HepG2 (cell line): ENCODE measurements around the gene NOTUM. TPM values are rescaled to one million over a fixed set of nuclear protein-coding genes. Genes with fewer than 3 reads are reported as not detected.
A peak's percentile ranks its signal among the peaks of the same experiment; 100 is the strongest.

Experiments
- ATF2 ChIP-seq: sonication (generic); formaldehyde crosslinking; IDR thresholded peaks from 2 replicates; pipeline ENCODE4 v1.4.0; 2020; ENCODE audit warnings: missing genetic modification reagents
- CEBPZ ChIP-seq: IDR thresholded peaks from 2 replicates; pipeline ENCODE4 v1.6.1; 2012; ENCODE audit warnings: low read length, improper control_type of control experiment
- ELF4 ChIP-seq: sonication (generic); formaldehyde crosslinking; IDR thresholded peaks from 2 replicates; pipeline ENCODE4 v1.5.0; 2020; ENCODE audit warnings: missing genetic modification reagents, mild to moderate bottlenecking, moderate library complexity, borderline replicate concordance
- FOXJ3 ChIP-seq: sonication (generic); formaldehyde crosslinking; IDR thresholded peaks from 2 replicates; pipeline ENCODE4 v1.4.0; 2020; ENCODE audit warnings: missing genetic modification reagents, mild to moderate bottlenecking, borderline replicate concordance
- HHEX ChIP-seq: IDR thresholded peaks from 2 replicates; pipeline ENCODE4 v1.6.1; 2016; ENCODE audit warnings: control low read depth
- KDM6A ChIP-seq: IDR thresholded peaks from 2 replicates; pipeline ENCODE4 v1.6.1; 2016; ENCODE audit warnings: low read depth
- KLF16 ChIP-seq, 2 experiments: sonication (generic) in 1 of 2; formaldehyde crosslinking in 1 of 2; IDR thresholded peaks; 2 replicates each; pipeline versions ENCODE4 v1.6.1 to v1.8.0; 2016 to 2023; ENCODE audit warnings: missing genetic modification reagents in 2 of 2, missing compliant biosample characterization in 1 of 2
- MEIS2 ChIP-seq: sonication (generic); formaldehyde crosslinking; IDR thresholded peaks from 2 replicates; pipeline ENCODE4 v1.9.0; 2021; ENCODE audit warnings: mild to moderate bottlenecking, missing genetic modification reagents
- NBN ChIP-seq: fragments of 450-650 bp; conservative IDR thresholded peaks from 2 replicates; pipeline ENCODE4 v1.6.1; 2017
- NR2C2 ChIP-seq: sonication (generic); formaldehyde crosslinking; IDR thresholded peaks from 2 replicates; pipeline ENCODE4 v1.4.0; 2020; ENCODE audit warnings: missing genetic modification reagents, mild to moderate bottlenecking, moderate library complexity, borderline replicate concordance
- POLR2AphosphoS5 ChIP-seq: IDR thresholded peaks from 2 replicates; pipeline ENCODE4 v1.6.1; 2012; ENCODE audit warnings: low read depth, low read length
- PPARG ChIP-seq: conservative IDR thresholded peaks from 2 replicates; pipeline ENCODE4 v1.6.1; 2016; ENCODE audit warnings: missing biosample characterization, missing genetic modification reagents
- RBFOX2 ChIP-seq: fragments of 200-400 bp; formaldehyde crosslinking; IDR thresholded peaks from 2 replicates; pipeline ENCODE4 v1.6.1; 2017; ENCODE audit warnings: low read depth, mild to moderate bottlenecking, low read length
- ZNF253 ChIP-seq: sonication (generic); formaldehyde crosslinking; IDR thresholded peaks from 2 replicates; pipeline ENCODE4 v1.8.0; 2022; ENCODE audit warnings: mild to moderate bottlenecking, missing genetic modification reagents, borderline replicate concordance
- ZNF256 ChIP-seq: sonication (generic); formaldehyde crosslinking; conservative IDR thresholded peaks from 2 replicates; pipeline ENCODE4 v1.4.0; 2020; ENCODE audit warnings: missing genetic modification reagents
- ZNF317 ChIP-seq: sonication (generic); formaldehyde crosslinking; IDR thresholded peaks from 2 replicates; pipeline ENCODE4 v1.5.0; 2020; ENCODE audit warnings: mild to moderate bottlenecking, missing genetic modification reagents
- ZNF737 ChIP-seq: sonication (generic); formaldehyde crosslinking; IDR thresholded peaks from 2 replicates; pipeline ENCODE4 v1.5.0; 2020; ENCODE audit warnings: missing genetic modification reagents, mild to moderate bottlenecking, borderline replicate concordance
- ZNF781 ChIP-seq: sonication (generic); formaldehyde crosslinking; IDR thresholded peaks from 2 replicates; pipeline ENCODE4 v1.5.1; 2020; ENCODE audit warnings: borderline replicate concordance, mild to moderate bottlenecking, missing genetic modification reagents; ENCODE audit errors: not compliant biosample characterization
- polyA plus RNA-seq, 8 experiments: library from polyadenylated mRNA; depleted of rRNA in 3 of 8; stranded (reverse) in 7 of 8; unstranded in 1 of 8; fragments of >200 nt; fragmentation: Illumina TruSeq in 4 of 8; extraction: Trizol in 4 of 8; gene quantifications; 2 replicates each; pipeline versions ENCODE4 v1.2.1 to v1.2.3, GENCODE V29; 2011 to 2016; ENCODE audit warnings: low read depth in 4 of 8, missing spikeins in 1 of 8, mixed read lengths in 1 of 8; ENCODE audit not compliant: insufficient read depth in 1 of 8
- total RNA-seq, 5 experiments: library from RNA; depleted of rRNA; stranded (reverse); fragments of >200 nt; fragmentation: Illumina TruSeq; extraction: Trizol; gene quantifications; 2 replicates each; pipeline ENCODE4 v1.2.3, GENCODE V29; 2016; ENCODE audit warnings: low read depth in 1 of 5
- TF ChIP-seq, protein P1 (sequence below): sonication (generic); formaldehyde crosslinking; IDR thresholded peaks from 2 replicates; pipeline ENCODE4 v1.4.0; 2020; ENCODE audit warnings: mild to moderate bottlenecking, missing genetic modification reagents
- TF ChIP-seq, protein P2 (sequence below): sonication (generic); formaldehyde crosslinking; IDR thresholded peaks from 2 replicates; pipeline ENCODE4 v1.8.0; 2022; ENCODE audit warnings: mild to moderate bottlenecking, missing genetic modification reagents

The NOTUM gene
- total and polyA plus RNA-seq, 2 of the 13 experiments (the other 11 are each of a cell fraction or from before 2014, with no cell fraction given): 150 to 160 TPM

DNA sequence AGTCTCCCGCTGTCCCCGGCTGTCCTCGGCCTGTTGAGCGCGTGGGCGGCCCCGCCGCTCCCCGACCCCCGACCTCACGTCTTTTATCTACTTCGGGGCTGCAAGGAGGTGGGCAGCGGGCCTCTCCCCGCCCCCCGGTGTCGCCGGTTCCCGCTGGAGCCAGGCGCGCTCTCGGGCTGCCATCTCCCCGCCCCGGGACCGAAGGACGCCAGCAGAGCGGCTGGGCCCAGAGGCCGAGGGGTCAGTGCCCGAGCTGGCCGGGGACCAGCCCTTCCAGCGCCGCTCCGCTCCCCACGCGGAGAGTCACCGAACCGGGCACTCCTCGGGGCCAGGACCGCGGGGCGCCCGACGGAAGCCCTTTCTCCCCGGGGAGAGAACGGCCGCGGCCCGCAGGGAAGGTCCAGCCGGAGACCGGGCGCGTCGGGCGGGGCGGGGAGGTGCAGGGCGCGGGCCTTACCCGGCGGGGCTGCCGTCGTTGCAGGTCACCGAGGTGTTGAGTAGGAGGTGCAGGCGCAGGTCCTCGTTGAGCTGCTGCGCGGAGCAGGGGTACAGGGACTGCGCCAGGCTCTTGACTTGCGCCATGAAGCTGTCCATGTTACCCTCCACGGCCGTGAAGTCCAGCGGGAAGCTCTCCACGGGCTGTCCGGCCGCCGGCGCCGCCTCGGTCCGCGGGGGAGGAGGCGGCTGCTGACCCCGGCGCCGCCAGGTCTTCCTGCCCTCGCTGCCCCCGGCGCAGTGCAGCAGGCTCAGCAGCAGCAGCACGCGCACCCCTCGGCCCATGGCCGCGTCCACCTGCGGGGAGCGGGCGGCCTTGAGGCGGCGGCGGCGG lies 643 bp downstream of the NOTUM start (continued):
- TF ChIP-seq RBFOX2 (peak; percentile 90), NBN (no peak), ELF4 (CRISPR knock-in tag) (no peak), ZNF317 (CRISPR knock-in tag) (no peak), POLR2AphosphoS5 (no peak), ZNF737 (CRISPR knock-in tag) (no peak; the same call in 1 of the 2 replicates), KLF16 (CRISPR knock-in tag; IDR thresholded peaks at IDR 0.05) (0 out of 4 replicates have a peak, but pooled peaks of 1 of the 2 experiments have one; percentile 11), HHEX (no peak), NR2C2 (CRISPR knock-in tag) (no peak; the same call in 1 of the 2 replicates), MEIS2 (CRISPR knock-in tag) (no peak), ZNF253 (CRISPR knock-in tag) (no peak), ZNF781 (no peak), ATF2 (no peak), PPARG (no peak), CEBPZ (no peak), KDM6A (CRISPR knock-in tag) (no peak), FOXJ3 (no peak), ZNF256 (CRISPR knock-in tag) (0 out of 2 replicates have a peak, but pooled peaks have one; percentile 20)
- TF ChIP-seq, protein P1, sequence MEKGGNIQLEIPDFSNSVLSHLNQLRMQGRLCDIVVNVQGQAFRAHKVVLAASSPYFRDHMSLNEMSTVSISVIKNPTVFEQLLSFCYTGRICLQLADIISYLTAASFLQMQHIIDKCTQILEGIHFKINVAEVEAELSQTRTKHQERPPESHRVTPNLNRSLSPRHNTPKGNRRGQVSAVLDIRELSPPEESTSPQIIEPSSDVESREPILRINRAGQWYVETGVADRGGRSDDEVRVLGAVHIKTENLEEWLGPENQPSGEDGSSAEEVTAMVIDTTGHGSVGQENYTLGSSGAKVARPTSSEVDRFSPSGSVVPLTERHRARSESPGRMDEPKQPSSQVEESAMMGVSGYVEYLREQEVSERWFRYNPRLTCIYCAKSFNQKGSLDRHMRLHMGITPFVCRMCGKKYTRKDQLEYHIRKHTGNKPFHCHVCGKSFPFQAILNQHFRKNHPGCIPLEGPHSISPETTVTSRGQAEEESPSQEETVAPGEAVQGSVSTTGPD (CRISPR knock-in tag): no peak
- TF ChIP-seq, protein P2, sequence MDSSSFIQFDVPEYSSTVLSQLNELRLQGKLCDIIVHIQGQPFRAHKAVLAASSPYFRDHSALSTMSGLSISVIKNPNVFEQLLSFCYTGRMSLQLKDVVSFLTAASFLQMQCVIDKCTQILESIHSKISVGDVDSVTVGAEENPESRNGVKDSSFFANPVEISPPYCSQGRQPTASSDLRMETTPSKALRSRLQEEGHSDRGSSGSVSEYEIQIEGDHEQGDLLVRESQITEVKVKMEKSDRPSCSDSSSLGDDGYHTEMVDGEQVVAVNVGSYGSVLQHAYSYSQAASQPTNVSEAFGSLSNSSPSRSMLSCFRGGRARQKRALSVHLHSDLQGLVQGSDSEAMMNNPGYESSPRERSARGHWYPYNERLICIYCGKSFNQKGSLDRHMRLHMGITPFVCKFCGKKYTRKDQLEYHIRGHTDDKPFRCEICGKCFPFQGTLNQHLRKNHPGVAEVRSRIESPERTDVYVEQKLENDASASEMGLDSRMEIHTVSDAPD (CRISPR knock-in tag): no peak
